LHCN-M2 (cell line): Measurements from ENCODE around the gene CDCP2. TPM values are rescaled to one million over a fixed set of nuclear protein-coding genes. Genes with fewer than 3 reads are reported as not detected.

Source experiments
- DNase-seq: peaks from one replicate; pipeline ENCODE4 v3.0.0-alpha.2; 2012; ENCODE audit warnings: low read depth
- polyA plus RNA-seq: library from polyadenylated mRNA; unstranded; fragments of >200 nt; gene quantifications from one replicate; pipeline ENCODE4 v1.2.1, GENCODE V29; 2012; ENCODE audit warnings: missing spikeins
- total RNA-seq: library from RNA; depleted of rRNA; stranded (reverse); fragments of >200 nt; gene quantifications from 2 replicates; pipeline ENCODE4 v1.2.3, GENCODE V29; 2014; rRNA removed

CDCP2 gene
- not detected in 2 replicates for total RNA-seq
- not detected for polyA plus RNA-seq

DNA sequence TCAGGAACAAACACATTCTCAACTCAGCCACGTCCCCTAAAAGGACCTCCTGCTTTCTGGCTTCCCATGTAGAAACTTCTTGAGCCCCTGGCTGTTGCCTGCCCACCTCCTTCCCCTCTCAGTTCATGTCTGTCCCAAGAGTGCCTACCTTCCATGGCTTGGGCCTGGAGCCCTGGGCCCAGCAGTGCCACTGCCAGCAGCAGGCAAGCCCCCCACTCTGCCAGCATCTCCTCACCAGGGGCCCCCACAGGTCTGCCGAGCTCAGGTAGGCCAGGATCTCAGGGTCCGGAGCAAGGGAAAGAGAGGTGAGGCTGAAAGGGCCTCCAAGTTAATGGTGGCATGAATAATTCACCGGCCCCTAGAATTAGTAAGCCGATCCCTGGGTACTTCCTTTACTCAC is at the start of gene CDCP2:
Gene CDCP2 (minus strand): TSS at position 305 of the 400 bp plus-strand sequence. CDS start 78 bp downstream, at position 227.
- no peak for DNase-seq

DNA sequence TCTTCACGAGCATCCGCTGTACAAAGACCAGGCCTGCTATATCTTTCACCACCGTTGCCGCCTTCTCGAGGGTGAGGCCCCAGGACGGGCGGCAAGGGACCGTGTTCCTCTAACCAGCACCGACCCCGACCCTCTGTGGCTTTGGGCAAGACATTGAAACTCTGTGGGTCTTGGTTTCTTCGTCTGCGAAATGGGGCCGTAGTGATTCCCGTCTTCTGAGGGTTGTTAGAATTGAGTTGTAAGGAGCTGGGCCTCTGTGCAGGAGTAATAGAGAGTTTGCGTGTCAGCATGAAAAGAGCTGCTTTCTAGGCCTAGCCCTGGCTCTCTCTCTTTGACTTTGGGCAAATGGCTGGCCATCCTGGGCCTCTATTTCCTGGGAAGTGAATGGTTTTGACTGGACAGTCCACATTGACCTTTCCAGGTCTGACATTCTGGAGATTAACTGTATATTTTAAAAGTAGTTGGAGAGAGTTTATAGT is 47.8 kb upstream of the CDCP2 start:
- DNase-seq: peak; percentile 11

DNA sequence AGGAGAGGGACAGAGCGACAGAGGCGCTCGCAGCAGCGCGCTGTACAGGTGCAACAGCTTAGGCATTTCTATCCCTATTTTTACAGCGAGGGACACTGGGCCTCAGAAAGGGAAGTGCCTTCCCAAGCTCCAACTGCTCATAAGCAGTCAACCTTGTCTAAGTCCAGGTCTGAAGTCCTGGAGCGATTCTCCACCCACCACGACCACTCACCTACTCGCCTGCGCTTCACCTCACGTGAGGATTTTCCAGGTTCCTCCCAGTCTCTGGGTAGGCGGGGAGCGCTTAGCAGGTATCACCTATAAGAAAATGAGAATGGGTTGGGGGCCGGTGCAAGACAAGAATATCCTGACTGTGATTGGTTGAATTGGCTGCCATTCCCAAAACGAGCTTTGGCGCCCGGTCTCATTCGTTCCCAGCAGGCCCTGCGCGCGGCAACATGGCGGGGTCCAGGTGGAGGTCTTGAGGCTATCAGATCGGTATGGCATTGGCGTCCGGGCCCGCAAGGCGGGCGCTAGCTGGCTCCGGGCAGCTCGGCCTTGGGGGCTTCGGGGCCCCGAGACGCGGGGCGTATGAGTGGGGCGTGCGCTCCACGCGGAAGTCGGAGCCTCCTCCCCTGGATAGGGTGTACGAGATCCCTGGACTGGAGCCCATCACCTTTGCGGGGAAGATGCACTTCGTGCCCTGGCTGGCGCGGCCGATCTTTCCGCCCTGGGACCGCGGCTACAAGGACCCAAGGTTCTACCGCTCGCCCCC is 47.1 kb upstream of the CDCP2 start, which contains the start of the genes CYB5RL and MRPL37:
Gene CYB5RL (minus strand): TSS at position 266 of the 754 bp plus-strand sequence. CDS start 4,414 bp downstream, outside the sequence.
Gene MRPL37 (plus strand): TSS at position 403 of the 754 bp plus-strand sequence. CDS start 77 bp downstream, at position 480.
- DNase-seq: peak; percentile 93

GRCh38 chr1:54199151-54199764 is 46.5 kb upstream of the CDCP2 start:
- DNase-seq: no peak

DNA sequence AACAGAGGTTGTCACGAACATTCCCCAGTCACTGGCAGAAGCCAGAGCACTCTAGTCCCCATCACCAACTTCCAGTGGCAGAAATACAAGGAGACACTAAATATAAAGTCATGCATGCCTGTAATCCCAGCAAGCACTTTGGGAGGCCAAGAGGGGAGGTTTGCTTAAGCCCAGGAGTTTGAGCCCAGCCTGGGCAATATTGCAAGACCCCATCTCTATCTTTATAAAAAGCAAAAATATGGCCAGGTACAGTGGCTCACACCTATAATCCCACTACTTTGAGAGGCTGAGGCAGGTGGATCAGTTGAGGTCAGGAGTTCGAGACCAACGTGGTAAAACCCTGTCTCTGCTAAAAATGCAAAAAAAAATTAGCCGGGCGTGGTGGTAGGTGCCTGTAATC is 40.7 kb upstream of the CDCP2 start:
- DNase-seq: no peak

GRCh38 chr1:54191525-54191924 is 38.7 kb upstream of the CDCP2 start:
- no peak for DNase-seq

GRCh38 chr1:54190526-54190925 is 37.7 kb upstream of the CDCP2 start:
- DNase-seq: no peak

GRCh38 chr1:54188291-54188690 is 35.5 kb upstream of the CDCP2 start:
- DNase-seq: peak; percentile 50

- DNase-seq: no peak
Measured at GRCh38 chr1:54186056-54186455, 33.3 kb upstream of the CDCP2 start.

- no peak for DNase-seq
Measured at GRCh38 chr1:54180701-54181360, 28.0 kb upstream of the CDCP2 start.

- DNase-seq: no peak
Measured at GRCh38 chr1:54178296-54179070, 25.7 kb upstream of the CDCP2 start.

GRCh38 chr1:54177726-54178125 is 24.9 kb upstream of the CDCP2 start:
- no peak for DNase-seq

GRCh38 chr1:54176621-54177327 is 24.0 kb upstream of the CDCP2 start:
- DNase-seq: no peak

- DNase-seq: no peak
Measured at GRCh38 chr1:54174106-54174505, 21.3 kb upstream of the CDCP2 start.

DNA sequence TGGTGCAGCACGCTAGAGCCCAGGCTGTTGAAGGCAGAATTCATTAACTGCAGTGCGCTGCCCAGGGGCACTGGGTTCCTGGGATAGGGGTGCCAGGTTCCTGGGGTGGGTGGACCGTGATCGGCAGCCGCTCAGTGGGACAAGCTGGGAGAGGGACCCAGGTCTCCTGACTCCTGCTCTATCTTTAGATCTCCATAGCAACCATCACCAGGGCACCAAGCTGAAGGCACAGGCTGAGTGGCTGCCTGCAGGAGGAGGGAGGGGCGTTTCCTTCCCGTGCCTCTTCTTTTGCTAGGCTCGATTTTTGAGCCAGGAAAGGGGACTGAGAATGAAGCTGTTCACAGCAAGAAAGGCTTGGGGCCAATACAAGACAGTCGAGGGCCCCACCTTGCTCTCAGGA is 20.9 kb upstream of the CDCP2 start:
- DNase-seq: no peak

DNA sequence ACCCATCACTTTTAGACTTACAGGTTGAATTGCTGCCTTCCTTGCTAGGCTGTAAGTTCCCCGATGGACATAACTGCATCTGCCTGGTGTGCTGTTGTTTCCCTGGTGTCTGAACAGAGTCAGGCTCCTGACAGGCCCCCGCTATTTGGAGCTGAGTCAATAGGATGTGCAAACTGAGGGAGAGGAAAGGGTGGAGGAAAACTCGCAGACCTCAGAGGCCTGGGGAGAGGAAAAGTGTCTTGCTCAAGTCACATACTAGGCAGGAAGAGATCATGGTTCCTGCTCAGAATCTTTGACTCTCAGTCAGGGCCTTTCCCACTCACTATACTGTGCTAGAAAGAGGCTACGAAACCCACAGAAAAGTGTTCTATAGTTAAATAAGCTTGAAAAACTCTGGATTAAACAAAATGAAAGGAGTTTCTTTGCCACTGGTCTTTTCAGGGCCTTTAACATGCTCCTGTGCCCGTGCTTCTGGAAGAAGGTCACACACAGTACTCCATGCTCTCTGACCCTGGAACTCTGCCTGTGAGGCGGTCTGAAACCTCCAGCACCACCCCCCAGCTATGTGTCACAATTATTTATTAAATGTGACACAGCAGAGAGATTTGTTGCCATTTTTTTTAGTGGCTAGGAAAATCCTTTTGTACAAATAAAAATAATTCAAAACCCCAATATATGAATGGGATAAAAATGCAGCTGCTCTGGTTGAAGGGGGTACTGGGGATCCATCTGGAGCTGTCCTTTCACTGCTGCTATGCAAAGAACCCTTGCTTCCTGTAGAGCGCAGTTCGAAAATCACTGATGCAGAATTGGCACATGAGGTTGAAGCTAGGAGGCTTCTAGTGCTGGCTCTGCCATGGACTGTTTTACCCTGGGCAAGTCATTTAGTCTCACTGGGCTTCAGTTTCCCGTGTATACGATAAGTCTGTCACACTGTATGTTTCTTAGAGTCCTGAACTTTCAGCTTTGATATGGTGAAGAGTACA is 20.1 kb upstream of the CDCP2 start:
- no peak for DNase-seq

- DNase-seq: no peak
Measured at GRCh38 chr1:54171606-54172005, 18.8 kb upstream of the CDCP2 start.

GRCh38 chr1:54171016-54171415 is 18.2 kb upstream of the CDCP2 start:
- no peak for DNase-seq

GRCh38 chr1:54169068-54169467 is 16.3 kb upstream of the CDCP2 start:
- DNase-seq: no peak
